GM12874 (cell line): ENCODE measurements around the gene RGS6.

ENCODE experiments used
- TF ChIP-seq, protein P1 (sequence below): IDR thresholded peaks from 2 replicates; pipeline ENCODE4 v1.5.1; 2011; ENCODE audit warnings: low read depth, mild to moderate bottlenecking, control low read depth, low read length, moderate library complexity; ENCODE audit not compliant: insufficient read depth

The RGS6 gene

DNA sequence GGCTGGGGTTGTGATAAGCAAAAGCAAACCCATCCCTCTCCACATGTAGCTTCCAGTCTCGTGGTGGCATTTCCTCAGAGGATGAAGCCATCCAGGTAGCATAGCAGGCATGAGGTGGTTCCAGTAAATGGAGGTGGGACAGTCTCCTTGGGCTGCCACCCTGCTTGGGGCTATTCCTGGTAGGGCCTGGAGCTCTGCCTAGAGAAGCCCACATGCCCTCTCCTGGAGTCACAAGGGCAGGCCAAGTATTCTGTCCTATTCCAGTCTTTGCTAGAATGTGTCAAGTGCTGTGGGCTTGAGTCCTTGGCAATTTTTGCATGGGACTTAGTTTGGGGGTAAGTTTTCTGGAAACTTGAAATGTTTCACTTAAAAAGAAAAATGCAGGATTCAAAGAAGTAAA lies 491.7 kb downstream of the RGS6 start:
- TF ChIP-seq, protein P1, sequence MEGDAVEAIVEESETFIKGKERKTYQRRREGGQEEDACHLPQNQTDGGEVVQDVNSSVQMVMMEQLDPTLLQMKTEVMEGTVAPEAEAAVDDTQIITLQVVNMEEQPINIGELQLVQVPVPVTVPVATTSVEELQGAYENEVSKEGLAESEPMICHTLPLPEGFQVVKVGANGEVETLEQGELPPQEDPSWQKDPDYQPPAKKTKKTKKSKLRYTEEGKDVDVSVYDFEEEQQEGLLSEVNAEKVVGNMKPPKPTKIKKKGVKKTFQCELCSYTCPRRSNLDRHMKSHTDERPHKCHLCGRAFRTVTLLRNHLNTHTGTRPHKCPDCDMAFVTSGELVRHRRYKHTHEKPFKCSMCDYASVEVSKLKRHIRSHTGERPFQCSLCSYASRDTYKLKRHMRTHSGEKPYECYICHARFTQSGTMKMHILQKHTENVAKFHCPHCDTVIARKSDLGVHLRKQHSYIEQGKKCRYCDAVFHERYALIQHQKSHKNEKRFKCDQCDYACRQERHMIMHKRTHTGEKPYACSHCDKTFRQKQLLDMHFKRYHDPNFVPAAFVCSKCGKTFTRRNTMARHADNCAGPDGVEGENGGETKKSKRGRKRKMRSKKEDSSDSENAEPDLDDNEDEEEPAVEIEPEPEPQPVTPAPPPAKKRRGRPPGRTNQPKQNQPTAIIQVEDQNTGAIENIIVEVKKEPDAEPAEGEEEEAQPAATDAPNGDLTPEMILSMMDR, result no peak

DNA sequence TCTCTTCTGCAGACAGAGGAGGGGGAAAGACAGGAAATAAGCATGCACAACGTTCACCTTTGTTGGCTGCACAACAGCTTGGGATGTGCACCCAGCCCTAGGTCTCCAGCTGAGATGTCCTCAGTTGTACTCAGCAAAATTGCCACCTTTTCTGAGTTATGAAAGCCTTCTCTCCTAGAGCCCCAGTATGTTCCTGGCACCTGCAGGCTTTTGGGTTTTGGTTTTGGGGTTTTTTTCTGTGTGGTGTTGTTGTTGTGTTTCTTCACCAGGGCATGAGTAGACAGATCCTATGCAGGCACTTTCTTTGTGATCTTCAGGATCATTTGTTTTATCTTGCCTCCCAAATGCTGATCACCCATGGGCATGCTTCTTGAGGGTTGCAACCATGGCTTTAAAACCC lies 498.2 kb downstream of the RGS6 start:
- TF ChIP-seq, protein P1, result no peak

DNA sequence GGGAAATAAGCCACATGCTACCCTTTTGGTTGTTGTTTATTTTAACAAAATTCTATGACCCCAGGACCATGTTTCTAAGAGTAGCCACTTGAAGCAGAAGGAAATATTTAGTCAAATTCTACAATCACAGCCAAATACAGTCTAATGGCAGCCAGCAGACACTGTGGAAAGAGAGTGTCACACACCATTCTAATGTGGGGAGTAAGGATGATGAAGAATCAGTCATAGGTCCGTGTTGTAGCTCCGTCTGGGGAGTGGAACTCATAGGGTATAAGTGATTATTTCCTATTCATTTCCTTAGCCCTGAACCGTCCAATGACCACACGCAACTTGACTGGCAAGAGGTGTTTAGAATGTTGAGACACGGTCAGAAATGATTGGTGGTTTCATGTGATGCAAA lies 500.5 kb downstream of the RGS6 start:
- TF ChIP-seq, protein P1, result no peak

DNA sequence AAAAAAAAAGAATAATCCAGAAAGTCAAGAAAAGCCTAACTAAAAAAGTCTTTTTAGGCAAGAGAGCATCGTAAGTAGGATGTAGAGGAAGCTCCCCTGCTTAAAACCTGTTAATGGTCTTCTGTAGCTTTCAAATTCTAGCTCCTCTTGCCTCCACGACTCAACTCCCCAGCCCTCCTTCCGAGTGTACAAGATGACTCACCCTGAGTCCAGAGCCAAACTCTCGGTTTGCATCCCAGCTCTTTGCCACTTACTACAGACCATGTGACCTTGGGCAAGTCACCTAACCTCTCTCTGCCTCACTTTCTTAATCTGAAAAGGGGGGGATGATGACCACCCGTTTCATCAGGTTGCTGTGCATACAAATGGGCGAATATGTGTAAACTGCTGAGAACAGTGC lies 501.3 kb downstream of the RGS6 start:
- TF ChIP-seq, protein P1, result no peak

DNA sequence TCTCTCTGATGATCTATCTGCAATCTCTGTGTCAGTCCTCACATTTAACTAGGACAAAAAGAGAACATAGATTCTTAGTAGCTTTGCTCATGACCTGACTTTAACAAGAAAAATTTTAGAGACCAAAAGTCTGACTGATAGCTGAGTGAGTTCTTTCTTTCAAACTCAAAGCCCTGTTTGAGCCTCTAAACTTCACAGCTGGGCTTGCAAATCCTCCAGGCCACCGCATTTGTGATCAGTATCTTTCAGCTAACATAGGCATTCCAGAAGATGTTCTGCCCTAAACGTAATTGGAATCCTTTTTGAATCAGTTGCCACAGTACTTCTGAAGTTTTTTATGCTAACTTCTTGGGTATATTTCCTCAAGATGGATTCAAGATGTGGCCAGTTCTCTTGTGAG lies 502.6 kb downstream of the RGS6 start:
- TF ChIP-seq, protein P1, result no peak

DNA sequence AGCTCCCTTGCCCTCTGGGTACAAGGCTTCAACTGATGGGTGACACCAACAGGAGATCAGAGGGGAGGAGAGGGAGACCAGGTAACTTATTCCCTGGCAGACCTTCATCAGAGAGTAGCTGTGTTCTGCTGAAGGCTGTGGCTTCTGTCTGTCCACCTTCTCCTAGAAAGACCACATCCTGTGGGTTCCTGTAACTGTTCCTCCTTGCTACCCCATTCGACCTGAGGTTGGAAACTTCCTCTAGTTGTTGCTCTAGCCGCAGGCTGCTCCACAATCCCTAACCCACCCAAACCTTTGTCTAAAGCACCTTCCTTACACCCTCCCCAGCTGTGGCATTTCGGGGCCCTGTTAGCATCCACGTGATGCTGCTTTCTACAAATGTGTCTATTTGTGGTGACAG lies 507.5 kb downstream of the RGS6 start:
- TF ChIP-seq, protein P1, result no peak

DNA sequence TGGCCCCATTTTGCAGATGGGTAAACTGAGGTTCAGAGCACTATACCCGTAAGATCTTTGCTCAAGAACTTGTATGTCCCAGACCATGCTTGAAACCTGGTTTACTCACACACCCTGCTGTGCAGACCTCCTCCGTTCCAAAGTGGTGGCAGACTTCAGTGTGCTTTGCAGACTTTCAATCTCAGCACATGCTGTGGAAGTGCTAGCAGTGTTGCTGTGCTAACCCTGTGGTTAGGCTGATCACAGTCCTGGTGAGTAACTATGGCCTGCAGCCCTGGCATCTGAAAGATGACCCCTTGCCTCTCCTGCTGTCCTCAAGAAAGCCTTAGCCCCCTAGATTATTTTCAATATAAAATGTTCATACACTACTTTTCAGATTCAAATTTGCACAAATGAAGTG lies 511.0 kb downstream of the RGS6 start:
- TF ChIP-seq, protein P1, result no peak

DNA sequence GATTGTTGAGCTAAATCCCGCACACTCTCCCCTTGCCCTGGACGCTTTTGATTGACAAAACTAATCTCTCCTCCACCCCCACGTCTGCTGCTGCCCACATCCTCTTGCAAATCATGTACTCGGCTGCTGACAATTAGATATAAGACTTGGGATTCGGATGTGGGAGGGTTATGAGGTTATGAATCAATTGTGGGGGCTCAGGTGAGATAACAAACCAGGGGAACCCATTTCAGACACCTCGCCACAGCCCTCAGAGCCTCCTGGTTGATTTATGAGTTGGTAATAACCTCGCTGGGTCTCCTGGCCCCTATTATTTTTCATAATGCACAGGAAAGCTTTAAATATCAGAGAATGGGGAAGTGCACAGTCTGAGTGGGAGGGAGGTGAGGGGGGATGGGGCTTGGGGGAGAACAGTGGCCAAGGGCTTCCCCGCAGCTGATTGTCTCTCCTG lies 511.8 kb downstream of the RGS6 start:
- TF ChIP-seq, protein P1, result no peak
